B cell (primary cell): ENCODE data around the gene PPP2R5D. TPM values are rescaled to one million over a fixed set of nuclear protein-coding genes. Genes with fewer than 3 reads are reported as not detected.

Source experiments
- ATAC-seq: fragments of 200-7000 bp; cut with Tn5 transposase; one replicate; pipeline ENCODE4 v1.10.0; 2021; ENCODE audit warnings: low read depth, mild to moderate bottlenecking, moderate number of reproducible peaks, moderate library complexity
- CTCF ChIA-PET: fragments of 350-600 bp; sonication (Branson Sonifier 250); formaldehyde crosslinking; loops from one replicate; lab custom pipeline; 2021; ENCODE audit warnings: antibody characterized with exemption, inconsistent platforms; lab: Charles Lee
- POLR2A ChIA-PET: fragments of 350-600 bp; sonication (Branson Sonifier 250); formaldehyde crosslinking; loops from one replicate; lab custom pipeline; 2021; ENCODE audit warnings: antibody characterized with exemption; lab: Charles Lee
- DNase-seq: peaks from one replicate; pipeline ENCODE4 v3.0.0; 2013
- H2AFZ ChIP-seq: 2 replicates; pipeline ENCODE4 v1.6.1; 2012; ENCODE audit warnings: mild to moderate bottlenecking, low read depth, low read length; ENCODE audit not compliant: insufficient read depth, poor library complexity, severe bottlenecking
- H3K27ac ChIP-seq, 2 donors: 1 replicate in 1 of 2; 2 replicates in 1 of 2; pipeline ENCODE4 v1.5.1; 2012 to 2013; ENCODE audit warnings: low read length in 2 of 2, mild to moderate bottlenecking in 2 of 2, moderate library complexity in 1 of 2
- H3K27me3 ChIP-seq, 4 experiments: fragments of 200-600 bp in 1 of 4; sonication (generic) in 1 of 4; replicated peaks in 1 of 4; 1 replicate in 2 of 4; 2 replicates in 2 of 4; pipeline versions ENCODE4 v1.6.1 to v1.7.0; 2013 to 2016; ENCODE audit warnings: low read length in 3 of 4, mild to moderate bottlenecking in 2 of 4, mixed read lengths in 1 of 4, moderate library complexity in 1 of 4; ENCODE audit not compliant: insufficient read depth in 4 of 4, control insufficient read depth in 3 of 4; ENCODE audit errors: control extremely low read depth in 1 of 4
- H3K36me3 ChIP-seq, 2 experiments: replicated peaks in 1 of 2; 1 replicate in 1 of 2; 2 replicates in 1 of 2; pipeline versions ENCODE4 v1.6.1 to v1.7.1; 2013; ENCODE audit warnings: low read length in 1 of 2; ENCODE audit not compliant: insufficient read depth in 2 of 2, control insufficient read depth in 1 of 2; ENCODE audit errors: control extremely low read depth in 1 of 2, extremely low read depth in 1 of 2
- H3K4me1 ChIP-seq, 2 donors: fragments of 200-600 bp in 1 of 2; sonication (generic) in 1 of 2; 1 replicate in 1 of 2; 2 replicates in 1 of 2; pipeline versions ENCODE4 v1.5.1 to v1.6.1; 2013 to 2017; ENCODE audit warnings: low read length in 2 of 2; ENCODE audit not compliant: control insufficient read depth in 2 of 2, insufficient read depth in 2 of 2
- H3K4me2 ChIP-seq: replicated peaks from 2 replicates; pipeline ENCODE3; 2012; ENCODE audit warnings: mild to moderate bottlenecking, low read depth, low read length; ENCODE audit not compliant: poor library complexity, severe bottlenecking
- H3K4me3 ChIP-seq, 5 experiments: fragments of 200-600 bp in 1 of 5; sonication (generic) in 1 of 5; 1 replicate in 3 of 5; 2 replicates in 2 of 5; pipeline versions ENCODE4 v1.5.1 to v1.7.0; 2011 to 2016; ENCODE audit warnings: low read length in 4 of 5, mild to moderate bottlenecking in 4 of 5, low read depth in 2 of 5, control low read depth in 1 of 5, moderate library complexity in 1 of 5; ENCODE audit not compliant: insufficient read depth in 1 of 5; ENCODE audit errors: control extremely low read depth in 1 of 5, extremely low read depth in 1 of 5
- H3K79me2 ChIP-seq: fragments of 200-600 bp; sonication (generic); one replicate; pipeline ENCODE4 v1.6.0; 2016; ENCODE audit warnings: low read length; ENCODE audit not compliant: control insufficient read depth, insufficient read depth
- H3K9ac ChIP-seq: fragments of 200-600 bp; sonication (generic); 2 replicates; pipeline ENCODE4 v1.6.1; 2017; ENCODE audit warnings: mild to moderate bottlenecking, low read length, moderate library complexity
- H3K9me3 ChIP-seq, 3 donors: one replicate each; pipeline versions ENCODE4 v1.6.1 to v1.7.1; 2013; ENCODE audit warnings: low read length in 2 of 3; ENCODE audit not compliant: control insufficient read depth in 2 of 3, insufficient read depth in 1 of 3; ENCODE audit errors: control extremely low read depth in 1 of 3
- H4K20me1 ChIP-seq: 2 replicates; pipeline ENCODE4 v1.6.0; 2012; ENCODE audit warnings: mild to moderate bottlenecking, low read length; ENCODE audit not compliant: insufficient read depth, control insufficient read depth, poor library complexity, severe bottlenecking
- H3K27ac Mint-ChIP-seq: one replicate; pipeline ENCODE4 v1.8.0; 2021; ENCODE audit warnings: mixed read lengths
- H3K27me3 Mint-ChIP-seq: one replicate; pipeline ENCODE4 v1.8.0; 2021; ENCODE audit warnings: mixed read lengths
- H3K4me1 Mint-ChIP-seq: one replicate; pipeline ENCODE4 v1.8.0; 2021; ENCODE audit warnings: mixed read lengths
- H3K4me3 Mint-ChIP-seq: one replicate; pipeline ENCODE4 v1.8.0; 2021; ENCODE audit warnings: mixed read lengths
- H3K9me3 Mint-ChIP-seq: one replicate; pipeline ENCODE4 v1.8.0; 2022; ENCODE audit warnings: mixed read lengths; ENCODE audit not compliant: insufficient read depth
- EZH2 ChIP-seq: IDR thresholded peaks from 2 replicates; pipeline ENCODE4 v1.6.1; 2012; ENCODE audit warnings: borderline replicate concordance, low read depth, mild to moderate bottlenecking, moderate library complexity, low read length; ENCODE audit not compliant: insufficient read depth, poor library complexity, severe bottlenecking
- WGBS: methylation state at CpG from one replicate; pipeline ENCODE4 v1.1.5; 2013; ENCODE audit warnings: missing lambda C conversion rate; ENCODE audit not compliant: insufficient coverage; 5-methylcytosine and 5-hydroxymethylcytosine counted together
- intact Hi-C: fragments of 100-400 bp; cut with micrococcal nuclease; formaldehyde crosslinking; loops from one replicate; pipeline ENCODE4 v1.10.0; 2022
- polyA plus RNA-seq: library from polyadenylated mRNA; depleted of rRNA; stranded (reverse); fragments of >200 nt; gene quantifications from 2 replicates; pipeline ENCODE4 v1.2.3, GENCODE V29; 2012
- total RNA-seq, 2 donors: library from RNA; stranded (reverse); fragments of 120-200 nt in 1 of 2; gene quantifications; 1 replicate in 1 of 2; 2 replicates in 1 of 2; pipeline versions ENCODE4 v1.2.3 to v1.2.4, GENCODE V29; 2013 to 2022
- TF ChIP-seq, protein P1 (sequence below): fragments of 200-600 bp; IDR thresholded peaks from one replicate; pipeline ENCODE4 v1.8.0; 2022; ENCODE audit warnings: antibody characterized with exemption, mild to moderate bottlenecking

The PPP2R5D gene
- total and polyA plus RNA-seq, 2 donors (not counting 1 experiment from before 2014, with no cell fraction given): 23.2 to 23.6 TPM

DNA sequence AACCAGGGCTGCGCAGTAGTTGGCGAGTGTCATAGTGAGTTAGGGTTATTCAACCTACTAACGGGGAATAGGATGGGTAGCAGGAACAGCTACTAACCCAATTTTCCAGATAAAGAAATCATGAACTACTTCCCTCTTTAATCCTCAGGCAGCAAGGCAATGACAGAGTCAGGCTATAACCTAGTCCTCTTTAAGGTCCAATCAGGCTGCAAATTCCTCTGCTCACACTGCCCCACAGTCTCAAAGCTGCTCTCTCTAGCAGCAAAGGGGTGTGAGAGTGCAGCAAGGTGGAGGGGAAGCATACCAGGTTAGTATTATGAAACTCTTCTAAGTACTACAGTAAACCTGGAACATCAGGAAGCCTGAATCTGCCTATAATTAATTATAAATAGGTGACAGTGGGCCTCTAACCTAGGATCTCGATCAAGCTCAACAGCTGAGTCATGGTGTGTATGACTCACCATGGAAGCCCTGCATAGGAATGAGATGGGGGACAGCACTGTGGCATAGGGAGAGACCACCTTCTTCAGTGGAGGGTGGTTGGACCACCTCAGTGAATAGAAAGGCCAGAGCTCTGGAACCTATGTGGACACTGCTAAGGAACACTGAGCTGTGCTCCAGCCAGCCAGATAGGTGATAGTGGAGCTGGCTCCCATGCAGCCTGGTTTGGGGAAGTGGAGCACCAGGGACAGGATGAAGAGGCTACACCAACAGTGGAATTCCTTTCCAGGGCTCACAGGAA is 13.3 kb upstream of the PPP2R5D start:
- H3K4me1 Mint-ChIP-seq: peaks cover 10% of the 10 kb centered on the region
- CTCF ChIA-PET: no interaction called here
- H3K4me3 ChIP-seq: no peak overlapping the region
- H4K20me1 ChIP-seq: peaks cover 8% of the 10 kb centered on the region
- H2AFZ ChIP-seq: no peak overlapping the region
- H3K36me3 ChIP-seq: peaks cover 0 to 52% of the 10 kb centered on the region in 2 experiments
- POLR2A ChIA-PET: interaction anchor here (0.7 to 0.9 kb wide), 2 partner anchors 10 to 13 kb away, joined by 3 read pairs; partner anchors contain the start of genes GNMT and PPP2R5D
- H3K79me2 ChIP-seq: peaks cover 4% of the 10 kb centered on the region
- H3K27ac Mint-ChIP-seq: no peak overlapping the region
- H3K27me3 ChIP-seq: no peaks in the 10 kb centered on the region
- WGBS: 17% methylated on average over 1 of the region's 4 CpGs
- H3K4me2 ChIP-seq: no peak overlapping the region
- intact Hi-C loops: no loop called here
- no peak for TF ChIP-seq EZH2
- TF ChIP-seq, protein P1, sequence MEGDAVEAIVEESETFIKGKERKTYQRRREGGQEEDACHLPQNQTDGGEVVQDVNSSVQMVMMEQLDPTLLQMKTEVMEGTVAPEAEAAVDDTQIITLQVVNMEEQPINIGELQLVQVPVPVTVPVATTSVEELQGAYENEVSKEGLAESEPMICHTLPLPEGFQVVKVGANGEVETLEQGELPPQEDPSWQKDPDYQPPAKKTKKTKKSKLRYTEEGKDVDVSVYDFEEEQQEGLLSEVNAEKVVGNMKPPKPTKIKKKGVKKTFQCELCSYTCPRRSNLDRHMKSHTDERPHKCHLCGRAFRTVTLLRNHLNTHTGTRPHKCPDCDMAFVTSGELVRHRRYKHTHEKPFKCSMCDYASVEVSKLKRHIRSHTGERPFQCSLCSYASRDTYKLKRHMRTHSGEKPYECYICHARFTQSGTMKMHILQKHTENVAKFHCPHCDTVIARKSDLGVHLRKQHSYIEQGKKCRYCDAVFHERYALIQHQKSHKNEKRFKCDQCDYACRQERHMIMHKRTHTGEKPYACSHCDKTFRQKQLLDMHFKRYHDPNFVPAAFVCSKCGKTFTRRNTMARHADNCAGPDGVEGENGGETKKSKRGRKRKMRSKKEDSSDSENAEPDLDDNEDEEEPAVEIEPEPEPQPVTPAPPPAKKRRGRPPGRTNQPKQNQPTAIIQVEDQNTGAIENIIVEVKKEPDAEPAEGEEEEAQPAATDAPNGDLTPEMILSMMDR: no peak
- ATAC-seq (no peak), DNase-seq (no peak)
- H3K9me3 ChIP-seq: no peaks in the 10 kb centered on the region
- H3K4me3 Mint-ChIP-seq: no peak overlapping the region
- H3K27ac ChIP-seq: no peak overlapping the region
- no peak overlapping the region for H3K9ac ChIP-seq
- no peaks in the 10 kb centered on the region for H3K9me3 Mint-ChIP-seq
- no peaks in the 10 kb centered on the region for H3K4me1 ChIP-seq
- no peaks in the 10 kb centered on the region for H3K27me3 Mint-ChIP-seq

DNA sequence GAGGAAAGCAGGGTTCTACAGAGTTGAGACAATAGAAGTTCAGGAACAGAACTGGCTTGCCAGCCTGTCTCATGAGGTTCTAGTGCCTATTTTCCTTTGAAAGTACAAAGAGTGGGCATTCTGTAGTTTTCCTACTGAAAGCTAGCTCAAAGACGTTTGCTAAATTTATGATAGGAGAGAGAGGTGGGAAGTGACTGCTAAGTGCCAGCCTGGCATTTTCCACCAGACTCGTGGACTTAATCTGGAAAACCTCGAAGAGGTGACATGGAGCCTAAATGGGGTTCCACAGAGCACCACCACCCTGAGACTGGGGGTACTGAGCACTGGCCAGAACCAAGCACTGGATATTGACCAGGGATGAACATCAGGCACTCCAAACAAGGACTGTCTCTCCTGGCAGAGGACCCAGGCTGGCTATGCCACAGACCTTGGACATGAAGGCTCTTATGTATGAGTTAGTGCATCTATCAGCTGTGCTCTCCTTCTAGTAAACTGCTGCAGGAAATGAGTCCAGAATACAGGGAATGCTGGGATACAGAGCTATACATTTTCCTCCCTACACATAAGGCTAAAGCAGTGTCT is 12.5 kb upstream of the PPP2R5D start:
- Histone ChIP-seq H3K27ac (no peak overlapping the region), H3K27me3 (no peaks in the 10 kb centered on the region), H3K36me3 (peaks cover 0 to 45% of the 10 kb centered on the region in 2 experiments), H3K4me1 (no peaks in the 10 kb centered on the region), H3K4me3 (no peak overlapping the region), H4K20me1 (peaks cover 8% of the 10 kb centered on the region), H3K4me2 (no peak overlapping the region), H3K79me2 (peaks cover 5% of the 10 kb centered on the region), H3K9ac (no peak overlapping the region), H3K9me3 (no peaks in the 10 kb centered on the region), H2AFZ (no peak overlapping the region)
- ChIA-PET POLR2A (no interaction called here), CTCF (no interaction called here)
- DNase-seq (no peak), ATAC-seq (no peak)
- TF ChIP-seq EZH2: no peak
- TF ChIP-seq, protein P1: no peak
- Mint-ChIP-seq H3K27ac (no peak overlapping the region), H3K4me3 (no peak overlapping the region), H3K27me3 (no peaks in the 10 kb centered on the region), H3K4me1 (peaks cover 16% of the 10 kb centered on the region), H3K9me3 (no peaks in the 10 kb centered on the region)
- WGBS: 89% methylated on average over 3 of the region's 3 CpGs
- intact Hi-C loops: no loop called here
